HG02642 (cell line): ENCODE results near the gene FGF5.
"Not testable (repeated sequence)": the region's sequence is repeated elsewhere in the genome, so short reads cannot be mapped to it uniquely, and the experiment has no call there.

ENCODE experiments used
- ATAC-seq: cut with Tn5 transposase; IDR thresholded peaks from one replicate; pipeline ENCODE4 v1.9.1; 2021; ENCODE audit warnings: mild to moderate bottlenecking; ENCODE audit not compliant: unreplicated experiment, poor library complexity

FGF5 gene, protein sequence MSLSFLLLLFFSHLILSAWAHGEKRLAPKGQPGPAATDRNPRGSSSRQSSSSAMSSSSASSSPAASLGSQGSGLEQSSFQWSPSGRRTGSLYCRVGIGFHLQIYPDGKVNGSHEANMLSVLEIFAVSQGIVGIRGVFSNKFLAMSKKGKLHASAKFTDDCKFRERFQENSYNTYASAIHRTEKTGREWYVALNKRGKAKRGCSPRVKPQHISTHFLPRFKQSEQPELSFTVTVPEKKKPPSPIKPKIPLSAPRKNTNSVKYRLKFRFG

DNA sequence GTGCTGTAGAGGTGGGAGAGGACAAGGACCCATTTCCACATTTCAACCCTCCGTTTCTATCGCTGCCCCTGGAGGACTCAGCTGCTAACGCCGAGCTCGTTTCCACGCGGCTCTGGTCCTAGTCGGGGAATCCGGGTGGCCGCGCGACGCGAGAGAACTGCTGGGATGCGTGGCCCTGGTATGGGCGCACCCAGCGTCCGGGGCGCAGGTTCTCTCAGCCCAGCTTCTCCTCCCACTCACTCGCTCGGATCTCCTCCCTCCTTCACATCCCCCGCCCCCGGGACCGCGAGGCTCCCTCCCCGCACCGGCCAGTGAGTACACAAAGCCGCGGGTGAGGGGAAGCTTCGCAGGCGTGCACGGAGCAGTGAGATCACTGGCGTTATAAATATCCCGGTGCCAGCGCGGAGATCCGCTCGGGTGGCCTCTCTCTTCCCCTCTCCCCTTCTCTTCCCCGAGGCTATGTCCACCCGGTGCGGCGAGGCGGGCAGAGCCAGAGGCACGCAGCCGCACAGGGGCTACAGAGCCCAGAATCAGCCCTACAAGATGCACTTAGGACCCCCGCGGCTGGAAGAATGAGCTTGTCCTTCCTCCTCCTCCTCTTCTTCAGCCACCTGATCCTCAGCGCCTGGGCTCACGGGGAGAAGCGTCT is at the start of gene FGF5:
Gene FGF5 (plus strand): TSS at position 412 of the 649 bp plus-strand sequence. CDS start 161 bp downstream, at position 573.
- ATAC-seq = peak; percentile 60

DNA sequence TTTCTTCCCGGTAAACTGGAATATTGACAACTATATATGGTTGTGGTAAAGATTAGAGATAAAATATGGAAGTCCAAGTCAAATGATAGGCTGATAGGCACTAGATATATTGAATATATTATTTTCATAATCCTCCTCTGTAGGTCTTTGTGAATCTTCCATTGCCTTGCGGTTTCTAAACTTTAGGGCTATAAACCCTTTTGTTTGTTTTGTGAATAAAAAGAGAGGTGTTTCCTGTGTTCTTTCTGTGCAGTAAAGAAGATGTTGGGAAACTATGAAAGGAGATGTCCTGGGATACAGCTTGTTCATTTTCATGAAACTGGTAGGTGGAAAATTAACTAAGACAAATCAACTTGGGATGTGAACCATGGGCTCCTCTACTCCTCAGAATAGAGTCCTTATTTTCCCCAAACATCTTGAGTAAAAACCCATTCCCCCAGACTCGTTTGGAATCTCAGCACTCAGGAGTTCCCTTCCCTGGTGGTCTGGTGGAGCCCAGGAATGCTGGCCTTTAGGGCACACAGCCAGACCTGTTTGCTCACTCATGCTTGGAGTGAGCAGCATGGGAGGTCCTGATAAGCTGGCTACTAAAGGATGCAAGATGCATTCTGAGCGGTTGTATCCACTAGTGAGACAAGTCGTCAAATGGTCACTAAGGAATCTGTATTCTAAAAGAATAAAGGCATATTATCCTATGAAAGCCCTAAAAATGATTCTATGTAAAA is 47.0 kb upstream of the FGF5 start:
- no peak for ATAC-seq

DNA sequence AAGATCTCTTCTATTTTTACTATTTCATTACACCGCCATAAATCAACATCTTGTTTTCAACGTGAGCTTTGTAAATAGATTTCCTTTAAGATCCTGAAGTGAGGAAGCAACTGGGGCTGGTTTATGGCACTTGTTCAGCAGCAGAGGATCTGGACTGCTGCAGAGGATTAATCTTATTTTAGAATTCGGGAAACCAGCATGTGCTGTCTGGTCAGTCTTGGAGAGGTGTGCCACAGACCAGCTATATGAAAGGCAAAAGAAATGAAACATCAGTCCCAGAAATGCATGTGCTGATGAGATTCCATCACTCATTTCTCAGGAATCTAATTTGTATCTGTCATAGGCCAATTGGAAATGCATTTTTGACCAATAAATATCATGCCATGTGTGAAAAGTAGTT is 45.8 kb upstream of the FGF5 start:
- no peak for ATAC-seq

DNA sequence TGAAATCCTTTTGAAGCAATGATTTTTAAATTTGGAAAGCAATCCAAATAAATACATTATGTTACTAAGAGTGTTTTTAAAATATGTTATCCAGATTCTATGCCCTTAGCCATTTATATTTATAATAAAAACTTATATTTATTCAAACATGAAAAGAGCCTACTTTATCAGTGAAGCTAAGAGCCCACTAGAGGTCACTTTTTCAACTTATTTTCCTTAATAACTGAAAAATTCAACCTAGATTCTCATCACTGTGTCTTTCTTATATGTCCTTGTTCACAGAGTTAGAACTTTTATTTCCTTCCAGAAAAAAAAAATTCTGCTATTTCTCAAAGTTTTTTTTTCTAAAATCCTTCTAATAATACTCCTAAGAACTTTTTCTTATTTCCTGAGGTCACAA is 45.3 kb upstream of the FGF5 start:
- no peak for ATAC-seq

DNA sequence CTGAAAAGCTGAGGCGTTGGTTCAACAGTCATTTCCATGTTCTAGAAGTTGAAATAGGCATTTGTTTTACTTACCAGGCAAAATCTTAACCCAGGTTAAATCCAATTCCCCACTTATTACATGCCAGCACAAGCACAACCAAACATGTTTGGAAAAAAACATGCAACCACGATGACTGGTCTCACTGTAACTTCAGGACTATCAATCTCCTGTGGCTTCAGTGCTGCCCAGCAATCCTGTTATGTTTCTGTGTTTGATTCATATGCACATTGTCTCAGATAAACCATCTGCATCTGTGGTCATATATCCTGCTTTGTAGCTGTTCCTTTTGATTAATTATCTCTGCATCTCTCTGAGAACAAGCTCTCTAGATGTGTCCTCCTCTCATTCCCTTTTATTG is 40.9 kb upstream of the FGF5 start:
- no peak for ATAC-seq

DNA sequence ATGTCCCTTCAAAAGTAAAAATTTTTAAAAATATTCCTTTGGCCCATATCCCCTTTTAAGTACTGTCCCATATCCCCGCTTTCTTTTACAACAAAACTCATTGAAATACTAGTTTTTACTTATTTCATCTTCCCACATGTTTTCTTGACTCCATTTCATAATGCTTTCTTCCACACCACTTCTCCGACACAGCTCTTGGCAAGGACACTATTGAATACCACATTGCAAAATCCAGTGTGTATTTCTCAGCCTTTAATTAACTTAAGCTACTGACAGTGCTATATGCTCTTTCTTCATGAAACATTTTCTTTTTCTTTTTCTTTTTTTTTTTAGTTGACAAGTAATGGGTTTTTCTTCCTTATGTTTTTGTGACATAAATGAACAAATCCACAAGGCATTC is 40.4 kb upstream of the FGF5 start:
- no peak for ATAC-seq

DNA sequence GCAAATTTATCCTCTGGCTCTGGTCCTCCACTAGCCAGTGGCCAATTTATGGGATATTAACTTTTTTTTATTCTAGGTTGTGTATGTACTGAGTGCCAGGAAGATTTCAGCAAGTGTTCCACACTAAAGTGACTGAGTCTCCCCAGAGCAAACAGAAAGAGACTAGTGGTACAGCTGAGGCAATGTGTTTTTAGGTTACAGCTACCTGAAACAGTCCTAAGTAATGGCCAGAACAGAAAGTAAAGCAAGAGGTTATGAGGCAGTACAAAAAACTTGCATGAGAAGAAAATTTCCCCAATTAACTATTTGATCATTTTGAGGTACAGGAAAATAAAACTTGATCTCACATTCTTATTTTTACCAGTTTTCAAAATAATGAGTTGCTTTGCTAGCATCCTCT is 38.0 kb upstream of the FGF5 start:
- peak; percentile 43 for ATAC-seq

DNA sequence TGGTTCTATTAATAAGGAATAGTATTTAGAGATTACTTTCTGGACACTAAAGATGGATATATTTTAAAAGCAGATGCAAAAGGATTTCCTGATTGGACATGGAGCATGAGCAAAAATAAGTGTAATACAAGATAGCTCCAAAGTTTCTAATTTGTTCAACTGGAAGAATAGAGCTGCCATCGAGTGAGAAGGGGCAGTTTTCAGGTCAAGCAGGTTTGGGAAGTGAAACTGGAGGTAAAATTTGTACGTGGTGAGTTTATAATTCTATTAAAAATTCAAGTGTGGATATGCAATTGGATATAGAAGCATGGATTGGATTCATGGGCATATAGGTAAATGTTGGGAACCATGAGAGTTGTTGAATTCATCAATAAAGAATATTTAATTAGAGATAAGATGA is 37.3 kb upstream of the FGF5 start:
- peak; percentile 21 for ATAC-seq

DNA sequence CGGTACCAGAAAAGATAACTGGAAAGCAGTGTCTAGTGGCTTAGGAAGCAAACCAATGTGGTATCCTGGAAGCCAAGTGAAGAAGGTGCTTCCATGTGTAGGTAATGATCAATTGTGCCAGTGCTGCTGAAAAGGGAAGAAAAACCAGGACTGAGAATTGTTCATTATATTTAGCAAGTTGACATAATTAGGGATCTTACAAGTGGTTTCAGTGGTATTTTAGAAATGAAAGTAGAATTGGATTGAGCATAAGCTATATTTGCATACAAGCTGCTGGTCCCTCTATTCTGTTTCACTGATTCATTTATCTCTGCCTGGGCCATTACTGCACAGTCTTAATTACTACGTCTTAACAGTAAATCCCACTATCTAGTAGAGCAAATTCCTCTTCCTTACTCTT is 36.9 kb upstream of the FGF5 start:
- ATAC-seq = peak; percentile 98

DNA sequence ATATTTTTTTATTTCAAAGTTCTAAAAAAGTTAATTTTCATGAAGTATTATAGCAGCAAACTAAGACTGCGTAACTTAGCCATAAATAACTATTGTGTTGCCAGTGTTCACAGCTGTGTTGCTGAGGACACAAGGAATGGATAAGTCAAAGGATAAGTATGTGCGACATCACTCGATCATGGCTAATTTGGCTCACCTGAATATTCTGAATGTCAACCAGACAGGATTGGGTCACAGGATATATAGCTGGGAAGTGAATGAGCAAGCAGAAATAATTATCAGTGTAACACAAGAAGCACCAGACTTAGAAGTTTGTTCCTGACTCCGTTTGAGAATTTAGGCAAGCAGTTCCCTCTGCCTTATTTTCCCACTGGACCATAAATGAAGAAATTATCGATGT is 35.3 kb upstream of the FGF5 start:
- no peak for ATAC-seq

DNA sequence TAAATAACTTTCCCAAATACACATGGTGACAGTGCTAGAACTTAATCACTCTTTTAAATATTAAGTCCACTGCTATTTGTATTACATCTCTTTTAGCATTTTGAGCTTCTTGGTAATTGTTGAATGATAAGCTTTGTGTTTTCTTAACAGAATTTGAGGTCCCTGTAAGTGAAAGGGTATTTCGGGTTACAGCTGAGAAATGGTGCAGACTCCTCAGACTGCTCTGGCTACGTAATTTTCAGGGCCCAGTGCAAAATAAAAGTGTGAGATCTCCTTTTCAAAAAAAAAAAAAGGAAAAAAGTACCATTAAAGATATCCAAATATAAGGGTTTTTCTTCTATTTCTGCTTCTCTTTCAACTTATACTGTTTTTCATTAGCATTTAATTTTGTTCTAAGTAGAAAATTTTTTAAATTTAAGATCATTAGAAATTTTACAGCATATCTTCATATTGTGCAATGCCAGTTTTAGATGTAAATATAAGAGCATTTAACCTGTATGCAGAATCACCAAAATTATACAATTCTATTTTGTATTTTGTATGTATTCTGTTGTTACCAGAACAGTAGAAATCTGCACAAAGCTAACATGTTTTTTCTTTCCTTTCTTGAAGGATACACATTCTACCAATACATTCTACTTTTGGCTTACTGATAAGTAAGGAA is 33.6 kb upstream of the FGF5 start:
- no peak for ATAC-seq

DNA sequence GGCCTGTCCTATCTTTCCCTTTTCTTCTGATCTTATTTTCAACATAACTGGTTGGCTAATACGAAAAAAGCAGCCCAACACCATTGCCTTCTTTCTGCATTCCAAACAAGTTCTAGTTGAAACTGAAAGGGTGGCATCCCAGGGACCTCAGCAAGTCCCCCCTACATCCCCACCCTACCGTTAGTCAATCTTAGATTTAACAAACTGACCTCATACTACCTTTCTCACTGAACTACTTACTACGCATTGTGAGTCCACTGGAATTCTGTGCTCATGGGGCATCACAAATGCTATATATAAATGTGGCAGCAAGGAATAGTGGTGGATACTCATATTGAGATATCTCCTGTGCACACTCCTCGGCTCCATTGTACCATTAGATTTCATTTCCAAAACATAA is 33.1 kb upstream of the FGF5 start:
- ATAC-seq = no peak

DNA sequence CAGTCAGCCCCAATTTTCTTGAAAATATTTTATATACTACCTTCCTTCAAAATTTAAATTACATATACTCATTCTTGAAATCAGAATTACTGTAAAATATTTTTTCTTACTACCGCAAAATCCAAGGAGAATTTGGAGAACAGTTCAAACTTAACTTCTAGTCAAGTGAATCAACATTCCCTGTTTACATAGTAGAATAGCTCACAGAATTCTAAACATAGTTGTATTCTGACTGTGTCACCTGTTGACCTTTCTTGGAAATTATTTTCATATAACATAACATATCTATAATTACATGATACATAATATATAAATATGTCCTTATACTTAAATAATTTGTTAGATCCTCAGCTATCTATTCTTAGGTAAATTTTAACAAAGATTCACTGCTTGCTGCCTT is 31.0 kb upstream of the FGF5 start:
- no peak for ATAC-seq

DNA sequence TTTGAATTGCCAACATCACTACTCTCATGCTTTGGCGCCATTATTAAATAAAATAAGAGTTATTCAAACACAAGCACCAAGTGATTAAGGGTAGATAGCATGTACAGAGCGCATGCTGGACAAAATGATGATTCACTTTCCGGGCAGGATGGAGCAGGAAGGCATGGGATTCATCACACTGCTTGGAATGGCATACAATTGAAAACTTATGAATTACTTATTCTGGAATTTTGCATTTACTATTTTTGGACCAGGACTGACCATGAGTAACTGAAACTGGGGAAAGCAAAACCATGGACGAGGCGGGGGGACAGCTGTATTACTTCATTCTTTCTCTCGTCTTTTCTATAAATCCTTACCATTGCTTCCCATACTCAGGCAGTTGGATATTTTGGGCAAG is 28.5 kb upstream of the FGF5 start:
- no peak for ATAC-seq

DNA sequence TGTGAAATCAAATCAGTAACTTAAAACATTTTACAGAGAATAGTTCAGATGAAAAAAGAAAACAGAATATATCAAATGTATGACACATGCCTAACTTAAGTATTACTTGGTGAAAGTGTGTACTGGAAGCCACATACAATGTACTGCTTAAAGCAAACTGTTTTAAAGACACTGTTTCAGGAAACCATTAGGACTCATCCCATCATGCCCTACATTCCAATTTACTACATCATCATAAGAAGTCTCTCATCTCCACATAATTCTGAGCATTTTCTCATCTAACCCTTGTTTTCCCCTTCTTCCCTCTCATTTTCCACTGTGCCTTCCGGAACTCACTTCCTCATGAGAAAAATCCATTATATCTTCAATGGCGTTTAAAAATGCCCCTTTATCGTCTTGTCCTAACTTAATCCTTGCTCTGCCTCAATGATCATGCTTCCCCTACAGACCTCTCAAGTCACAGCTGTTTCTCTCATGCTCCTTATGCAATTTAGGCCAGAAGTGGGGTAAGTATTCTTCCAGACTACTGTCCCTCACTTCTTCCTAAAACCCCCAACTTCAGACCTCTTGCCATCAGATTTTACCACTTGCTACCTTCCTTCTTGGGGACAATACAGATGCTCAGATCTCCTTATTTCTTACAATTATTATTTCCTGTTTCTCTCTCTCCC is 26.8 kb upstream of the FGF5 start:
- no peak for ATAC-seq

DNA sequence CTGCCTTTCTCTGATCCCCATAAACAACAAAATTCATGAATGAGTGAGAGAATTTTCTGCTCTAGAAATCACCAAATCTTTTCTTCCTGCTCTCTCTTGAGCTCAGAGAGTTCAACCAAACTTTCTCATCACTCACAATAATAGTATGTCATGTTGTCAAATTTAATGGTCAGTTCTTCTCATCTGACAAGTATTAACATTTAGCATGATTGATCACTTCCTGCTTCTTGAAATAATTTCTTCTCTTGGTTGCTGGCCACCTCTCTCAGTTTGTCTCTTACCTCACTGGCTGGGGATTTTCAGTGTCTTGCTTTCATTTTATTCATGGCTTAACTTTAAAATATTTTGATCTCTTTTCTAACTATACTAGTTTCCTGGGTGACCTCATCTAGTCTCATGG is 25.5 kb upstream of the FGF5 start:
- no peak for ATAC-seq

DNA sequence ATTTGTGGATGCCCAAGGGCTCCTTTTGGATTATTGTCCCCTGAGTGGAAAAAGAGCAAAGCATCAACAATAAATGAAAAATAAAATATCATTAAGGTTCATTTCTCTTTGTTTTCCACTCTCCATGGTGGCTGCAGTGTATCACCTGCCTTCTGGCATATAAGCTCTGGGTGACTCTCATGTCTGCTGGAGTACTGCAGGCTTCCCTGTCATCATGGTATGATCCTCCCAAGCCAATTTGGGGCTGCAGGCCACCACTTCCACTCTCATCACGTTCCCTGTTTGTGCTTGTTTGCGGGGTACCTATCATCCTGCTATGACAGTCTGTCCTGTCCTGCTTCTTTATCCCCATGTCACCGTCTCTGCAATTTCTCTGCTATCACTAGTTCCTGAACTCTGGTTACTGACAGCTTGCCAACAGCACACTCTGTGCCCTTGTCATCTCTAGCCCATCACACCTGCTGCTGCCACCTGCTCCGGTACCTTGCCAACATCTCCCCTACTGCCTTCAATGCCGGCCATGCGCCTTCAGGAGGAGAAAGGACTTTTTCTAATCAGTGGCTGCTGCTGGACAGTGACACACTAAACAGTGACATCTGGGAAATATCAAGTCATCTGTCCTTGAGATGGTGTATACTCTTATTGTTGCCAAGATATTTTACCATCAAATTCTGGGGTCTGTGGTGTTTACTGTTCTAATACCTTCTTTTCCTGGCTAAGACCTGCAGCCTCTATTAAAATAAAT is 23.0 kb upstream of the FGF5 start:
- no peak for ATAC-seq

DNA sequence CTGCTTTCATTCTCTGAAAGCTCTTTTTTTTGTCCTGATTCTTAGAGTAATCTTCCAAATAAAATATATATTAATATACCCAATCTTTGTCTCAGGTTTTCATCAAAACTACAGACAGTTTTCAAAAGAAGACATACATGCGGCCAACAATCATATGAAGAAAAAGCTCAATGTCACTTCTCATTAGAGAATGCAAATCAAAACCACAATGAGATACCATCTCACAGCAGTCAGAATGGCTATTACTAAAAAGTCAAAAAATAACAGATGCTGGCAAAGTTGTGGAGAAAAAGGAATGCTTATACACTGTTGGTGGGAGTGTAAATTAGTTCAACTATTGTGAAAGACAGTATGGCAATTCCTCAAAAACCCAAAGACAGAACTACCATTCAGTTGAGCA is 19.0 kb upstream of the FGF5 start:
- not testable (repeated sequence) for ATAC-seq

DNA sequence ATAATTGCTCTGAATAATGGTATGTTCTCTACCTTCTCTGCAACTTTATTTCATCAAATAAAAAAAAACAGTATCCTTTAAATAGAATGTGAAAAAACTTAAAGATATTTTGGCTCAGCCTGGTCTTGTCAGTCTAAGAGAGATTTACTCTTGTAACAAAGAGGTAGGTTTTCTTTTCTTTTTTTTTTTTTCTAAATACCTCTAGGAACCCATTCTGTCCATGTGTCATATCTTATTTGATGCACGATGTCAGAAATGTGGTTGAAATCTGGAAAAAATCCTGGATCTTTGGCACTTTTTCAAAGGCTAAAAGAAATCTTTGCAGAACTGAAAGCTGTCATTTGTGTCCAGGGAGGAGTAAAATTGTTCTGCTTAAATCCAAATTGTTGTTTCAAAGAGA is 17.3 kb upstream of the FGF5 start:
- no peak for ATAC-seq

DNA sequence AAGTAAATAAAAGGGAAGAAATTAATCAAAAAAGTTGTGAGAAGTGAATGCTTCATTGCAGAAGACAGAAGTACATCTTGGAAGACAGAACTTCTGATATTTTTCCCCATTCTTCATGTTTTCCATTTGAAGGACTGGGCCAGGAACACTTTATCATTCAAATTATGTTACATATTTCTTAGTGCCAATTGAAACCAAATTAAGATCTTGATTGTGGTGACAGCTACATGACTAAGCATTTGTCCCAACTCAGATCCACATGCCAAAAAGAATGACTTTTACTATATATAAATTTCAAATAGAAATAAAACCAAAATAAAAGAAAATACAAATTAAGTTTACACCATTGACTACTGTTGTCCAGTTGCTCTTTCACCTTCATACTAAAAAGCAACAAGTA is 14.0 kb upstream of the FGF5 start:
- ATAC-seq = no peak
